Measurements from ENCODE around the gene ZSWIM8. TPM values are rescaled to one million over a fixed set of nuclear protein-coding genes. Genes with fewer than 3 reads are reported as not detected.

The ZSWIM8 gene
- polyA plus RNA-seq, 3 donors: 7.8 to 150 (median 19.2) TPM

GRCh38 chr10:73759512-73760115 lies 25.8 kb upstream of the ZSWIM8 start:
- no peak for DNase-seq

DNA sequence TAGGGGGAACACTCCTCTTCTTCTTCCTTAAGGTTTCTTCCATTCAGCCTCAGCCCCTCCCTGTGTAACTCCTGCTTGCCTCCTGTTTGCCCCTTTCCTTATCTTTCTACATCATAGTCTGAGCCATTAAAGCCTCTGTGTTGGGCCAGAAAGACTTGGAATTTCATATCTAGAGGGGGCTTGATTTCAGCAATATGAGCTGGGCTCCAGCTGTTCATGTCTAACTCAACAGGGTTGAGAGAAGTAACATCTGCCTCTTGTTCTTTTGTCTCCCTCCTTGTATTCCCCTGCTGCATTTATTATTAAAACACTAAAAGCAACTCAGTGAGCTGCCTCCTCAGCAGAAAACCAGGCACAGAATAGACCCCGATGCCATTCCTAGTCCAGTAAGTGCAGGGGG lies 23.6 kb upstream of the ZSWIM8 start:
- no peak overlapping the region for H2AFZ ChIP-seq (ENCODE audit: insufficient read depth, low read depth, low read length, poor library complexity, severe bottlenecking)
- no peaks in the 10 kb centered on the region for H3K27me3 Mint-ChIP-seq (ENCODE audit: low read depth in 3 of 3)
- peaks cover 34% of the 10 kb centered on the region for H3K79me2 ChIP-seq (ENCODE audit: insufficient read depth, low read length)
- peaks cover under 1% of the 10 kb centered on the region for H3K4me1 Mint-ChIP-seq
- no peaks in the 10 kb centered on the region for H3K27me3 ChIP-seq (ENCODE audit: control insufficient read depth in 2 of 2, insufficient read depth in 2 of 2, low read length in 2 of 2)
- H3K36me3 Mint-ChIP-seq: peaks cover 87 to 97% of the 10 kb centered on the region in 2 donors
- H3K4me3 ChIP-seq (replicated peaks in 1 of 3; ENCODE audit: low read depth in 2 of 3, low read length in 3 of 3): no peak overlapping the region
- no peak overlapping the region for H3K4me2 ChIP-seq (replicated peaks; ENCODE audit: extremely low read depth, low read length, poor library complexity, severe bottlenecking)
- no peak overlapping the region for H3K9ac ChIP-seq (ENCODE audit: insufficient read depth, low read length, poor library complexity, severe bottlenecking)
- intact Hi-C loops (cut with micrococcal nuclease): no loop called here
- peaks cover 81 to 98% of the 10 kb centered on the region in 2 donors for H3K36me3 ChIP-seq (replicated peaks in 1 of 2; ENCODE audit: control insufficient read depth in 1 of 2, insufficient read depth in 2 of 2, low read length in 2 of 2)
- H3K27ac ChIP-seq (ENCODE audit: low read depth in 1 of 2, low read length in 2 of 2): no peak overlapping the region
- no peaks in the 10 kb centered on the region for H3K4me1 ChIP-seq (ENCODE audit: control insufficient read depth in 1 of 2, insufficient read depth in 2 of 2, low read length in 2 of 2)
- H3K9me3 Mint-ChIP-seq: no peaks in the 10 kb centered on the region
- TF ChIP-seq, protein P1, sequence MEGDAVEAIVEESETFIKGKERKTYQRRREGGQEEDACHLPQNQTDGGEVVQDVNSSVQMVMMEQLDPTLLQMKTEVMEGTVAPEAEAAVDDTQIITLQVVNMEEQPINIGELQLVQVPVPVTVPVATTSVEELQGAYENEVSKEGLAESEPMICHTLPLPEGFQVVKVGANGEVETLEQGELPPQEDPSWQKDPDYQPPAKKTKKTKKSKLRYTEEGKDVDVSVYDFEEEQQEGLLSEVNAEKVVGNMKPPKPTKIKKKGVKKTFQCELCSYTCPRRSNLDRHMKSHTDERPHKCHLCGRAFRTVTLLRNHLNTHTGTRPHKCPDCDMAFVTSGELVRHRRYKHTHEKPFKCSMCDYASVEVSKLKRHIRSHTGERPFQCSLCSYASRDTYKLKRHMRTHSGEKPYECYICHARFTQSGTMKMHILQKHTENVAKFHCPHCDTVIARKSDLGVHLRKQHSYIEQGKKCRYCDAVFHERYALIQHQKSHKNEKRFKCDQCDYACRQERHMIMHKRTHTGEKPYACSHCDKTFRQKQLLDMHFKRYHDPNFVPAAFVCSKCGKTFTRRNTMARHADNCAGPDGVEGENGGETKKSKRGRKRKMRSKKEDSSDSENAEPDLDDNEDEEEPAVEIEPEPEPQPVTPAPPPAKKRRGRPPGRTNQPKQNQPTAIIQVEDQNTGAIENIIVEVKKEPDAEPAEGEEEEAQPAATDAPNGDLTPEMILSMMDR (IDR thresholded peaks at IDR 0.05): no peak
- no peak overlapping the region for H3K27ac Mint-ChIP-seq
- H4K20me1 ChIP-seq (ENCODE audit: insufficient read depth, low read length): peaks cover 55% of the 10 kb centered on the region
- no peak for DNase-seq
- H3K9me3 ChIP-seq (replicated peaks in 1 of 2; ENCODE audit: control insufficient read depth in 1 of 2, insufficient read depth in 1 of 2, low read length in 2 of 2): no peaks in the 10 kb centered on the region
- no peak overlapping the region for H3K4me3 Mint-ChIP-seq
- no CpG with 5 or more reads among the region's 1 CpG for WGBS (ENCODE audit: insufficient coverage)

More at GRCh38 chr10:73759512-73760115, 25.8 kb upstream of the ZSWIM8 start:
- H3K27ac ChIP-seq (ENCODE audit: low read depth in 1 of 2, low read length in 2 of 2): no peak overlapping the region
- peak overlapping the region in 2 of 7 donors; percentile 20 to 44 for H3K27ac Mint-ChIP-seq
- H3K36me3 ChIP-seq (replicated peaks in 1 of 2; ENCODE audit: control insufficient read depth in 1 of 2, insufficient read depth in 2 of 2, low read length in 2 of 2): peaks cover 62 to 97% of the 10 kb centered on the region in 2 donors
- H3K4me1 ChIP-seq (ENCODE audit: control insufficient read depth in 1 of 2, insufficient read depth in 2 of 2, low read length in 2 of 2): no peaks in the 10 kb centered on the region
- H3K4me2 ChIP-seq (replicated peaks; ENCODE audit: extremely low read depth, low read length, poor library complexity, severe bottlenecking): no peak overlapping the region
- intact Hi-C loops (cut with micrococcal nuclease): no loop called here
- H3K9me3 Mint-ChIP-seq: no peaks in the 10 kb centered on the region
- TF ChIP-seq, protein P1 (IDR thresholded peaks at IDR 0.05): no peak
- H3K27me3 ChIP-seq (ENCODE audit: control insufficient read depth in 2 of 2, insufficient read depth in 2 of 2, low read length in 2 of 2): no peaks in the 10 kb centered on the region
- no peaks in the 10 kb centered on the region for H3K4me1 Mint-ChIP-seq
- no peaks in the 10 kb centered on the region for H3K9me3 ChIP-seq (replicated peaks in 1 of 2; ENCODE audit: control insufficient read depth in 1 of 2, insufficient read depth in 1 of 2, low read length in 2 of 2)
- no peak overlapping the region for H3K4me3 ChIP-seq (replicated peaks in 1 of 3; ENCODE audit: low read depth in 2 of 3, low read length in 3 of 3)
- H2AFZ ChIP-seq (ENCODE audit: insufficient read depth, low read depth, low read length, poor library complexity, severe bottlenecking): no peak overlapping the region
- peaks cover 66% of the 10 kb centered on the region for H4K20me1 ChIP-seq (ENCODE audit: insufficient read depth, low read length)
- H3K27me3 Mint-ChIP-seq (ENCODE audit: low read depth in 3 of 3): no peaks in the 10 kb centered on the region
- no peak overlapping the region for H3K4me3 Mint-ChIP-seq
- H3K79me2 ChIP-seq (ENCODE audit: insufficient read depth, low read length): peaks cover 40% of the 10 kb centered on the region
- WGBS (ENCODE audit: insufficient coverage): 100% methylated on average over 3 of the region's 5 CpGs
- H3K36me3 Mint-ChIP-seq: peaks cover 77 to 93% of the 10 kb centered on the region in 2 donors
- no peak overlapping the region for H3K9ac ChIP-seq (ENCODE audit: insufficient read depth, low read length, poor library complexity, severe bottlenecking)
